Endothelial cell of umbilical vein (primary cell): ENCODE data around the gene ZBTB44. TPM values are rescaled to one million over a fixed set of nuclear protein-coding genes. Genes with fewer than 3 reads are reported as not detected.

ENCODE experiments used
- BruUV-seq: library from RNA; stranded (reverse); fragments of 400-500 nt; replicated peaks from 2 replicates; lab custom pipeline; 2021; lab: Mats Ljungman, UMichigan
- CTCF ChIA-PET: fragments of 300-600, 350-600 bp; sonication (Branson Sonifier 250); formaldehyde crosslinking; loops from one replicate; lab custom pipeline; 2021; ENCODE audit warnings: antibody characterized with exemption, inconsistent platforms; lab: Charles Lee
- POLR2A ChIA-PET: fragments of 300-600, 350-600 bp; sonication (Branson Sonifier 250); formaldehyde crosslinking; loops from one replicate; lab custom pipeline; 2021; ENCODE audit warnings: antibody characterized with exemption, inconsistent platforms; lab: Charles Lee
- DNase-seq: peaks from one replicate; pipeline ENCODE4 v3.0.0-alpha.2; 2011; ENCODE audit warnings: low read depth, low spot score
- FAIRE-seq: peaks from 2 replicates; lab custom pipeline; 2011; peaks lifted over from hg19 to GRCh38; lab: Jason Lieb, UNC
- H2AFZ ChIP-seq: 2 replicates; pipeline ENCODE4 v1.6.0; 2012; ENCODE audit warnings: low read depth, low read length, control low read depth, inconsistent platforms
- H3K27ac ChIP-seq: 2 replicates; pipeline ENCODE4 v1.5.1; 2011; ENCODE audit warnings: low read depth, mild to moderate bottlenecking, control low read depth, low read length, moderate library complexity; ENCODE audit not compliant: insufficient read depth
- H3K27me3 ChIP-seq, 2 experiments: 2 replicates each; pipeline versions ENCODE4 v1.6.0 to v1.6.1; 2011; ENCODE audit warnings: low read length in 2 of 2, mixed read lengths in 1 of 2; ENCODE audit not compliant: control insufficient read depth in 2 of 2, insufficient read depth in 2 of 2
- H3K36me3 ChIP-seq, 2 experiments: 2 replicates in 1 of 2; 3 replicates in 1 of 2; pipeline ENCODE4 v1.5.1; 2011; ENCODE audit warnings: low read length in 2 of 2, mild to moderate bottlenecking in 1 of 2, moderate library complexity in 1 of 2; ENCODE audit not compliant: control insufficient read depth in 2 of 2, insufficient read depth in 2 of 2; ENCODE audit errors: extremely low read depth in 1 of 2
- H3K4me1 ChIP-seq: 3 replicates; pipeline ENCODE4 v1.5.1; 2011; ENCODE audit warnings: mild to moderate bottlenecking, low read length; ENCODE audit not compliant: control insufficient read depth, insufficient read depth; ENCODE audit errors: extremely low read depth
- H3K4me2 ChIP-seq: 2 replicates; pipeline ENCODE4 v1.6.1; 2011; ENCODE audit warnings: low read length, control low read depth, mixed read lengths; ENCODE audit not compliant: insufficient read depth
- H3K4me3 ChIP-seq, 3 experiments: fragments of 200-600 bp in 1 of 3; sonication (generic), shearing (Covaris generic) in 1 of 3; replicated peaks in 1 of 3; 2 replicates each; pipeline ENCODE4 v1.5.1; 2011 to 2016; ENCODE audit warnings: control low read depth in 3 of 3, low read length in 3 of 3, mild to moderate bottlenecking in 2 of 3, inconsistent platforms in 1 of 3, low read depth in 1 of 3, moderate library complexity in 1 of 3; ENCODE audit not compliant: insufficient read depth in 1 of 3
- H3K79me2 ChIP-seq: 2 replicates; pipeline ENCODE4 v1.6.0; 2012; ENCODE audit warnings: low read length, inconsistent platforms; ENCODE audit not compliant: control insufficient read depth, insufficient read depth
- H3K9ac ChIP-seq: replicated peaks from 2 replicates; pipeline ENCODE3; 2011; ENCODE audit warnings: low read length, control low read depth; ENCODE audit not compliant: insufficient read depth; ENCODE audit errors: extremely low read depth
- H3K9me1 ChIP-seq: replicated peaks from 3 replicates; pipeline ENCODE4 v1.6.0; 2011; ENCODE audit warnings: mild to moderate bottlenecking, low read length; ENCODE audit not compliant: control insufficient read depth, insufficient read depth; ENCODE audit errors: extremely low read depth
- H3K9me3 ChIP-seq: replicated peaks from 2 replicates; pipeline ENCODE4 v1.5.1; 2012; ENCODE audit warnings: low read length, inconsistent platforms; ENCODE audit not compliant: control insufficient read depth, insufficient read depth
- H4K20me1 ChIP-seq: replicated peaks from 2 replicates; pipeline ENCODE3; 2011; ENCODE audit warnings: mild to moderate bottlenecking, low read length; ENCODE audit not compliant: control insufficient read depth, insufficient read depth; ENCODE audit errors: extremely low read depth
- CTCF ChIP-seq, 2 donors: IDR thresholded peaks; 1 replicate in 1 of 2; 2 replicates in 1 of 2; pipeline ENCODE4 v1.5.1; 2011; ENCODE audit warnings: low read length in 2 of 2, mild to moderate bottlenecking in 2 of 2, moderate library complexity in 2 of 2, control low read depth in 1 of 2, inconsistent platforms in 1 of 2, low read depth in 1 of 2; ENCODE audit not compliant: insufficient read depth in 1 of 2; ENCODE audit errors: extremely low read depth in 1 of 2
- EZH2 ChIP-seq: IDR thresholded peaks from 2 replicates; pipeline ENCODE4 v1.6.1; 2012; ENCODE audit warnings: borderline replicate concordance, low read depth, mild to moderate bottlenecking, moderate library complexity, low read length, inconsistent platforms; ENCODE audit not compliant: severe bottlenecking
- FOS ChIP-seq: IDR thresholded peaks from 2 replicates; pipeline ENCODE4 v1.6.1; 2011; ENCODE audit warnings: mild to moderate bottlenecking, low read length, moderate library complexity, borderline replicate concordance; ENCODE audit not compliant: insufficient read depth
- GATA2 ChIP-seq: IDR thresholded peaks from 2 replicates; pipeline ENCODE4 v1.7.0; 2011; ENCODE audit warnings: low read depth, mild to moderate bottlenecking, moderate library complexity, mixed read lengths, low read length; ENCODE audit not compliant: insufficient read length, insufficient read depth
- JUN ChIP-seq: IDR thresholded peaks from 2 replicates; pipeline ENCODE4 v1.6.1; 2011; ENCODE audit warnings: borderline replicate concordance, low read depth; ENCODE audit not compliant: insufficient read length, insufficient read depth
- MAX ChIP-seq: IDR thresholded peaks from 2 replicates; pipeline ENCODE4 v1.6.1; 2011; ENCODE audit not compliant: insufficient read depth, insufficient read length
- MYC ChIP-seq: IDR thresholded peaks from one replicate; pipeline ENCODE4 v1.6.1; 2011; ENCODE audit warnings: mild to moderate bottlenecking, low read depth, low read length
- POLR2A ChIP-seq: IDR thresholded peaks from 2 replicates; pipeline ENCODE4 v1.6.1; 2012; ENCODE audit warnings: low read depth, mild to moderate bottlenecking, control low read depth, low read length
- POLR2AphosphoS5 ChIP-seq: IDR thresholded peaks from 2 replicates; pipeline ENCODE4 v1.6.1; 2012; ENCODE audit warnings: low read depth, mild to moderate bottlenecking, control low read depth, low read length, moderate library complexity; ENCODE audit not compliant: insufficient read depth
- dilution Hi-C: fragments of 300-500 bp; cut with MboI; formaldehyde crosslinking; loops from one replicate; pipeline ENCODE4 v1.15.0; 2019; ENCODE audit warnings: low sequenced_read_pairs; ENCODE audit not compliant: extremely low pct_ligation_motif_present
- intact Hi-C: fragments of 100-400 bp; cut with micrococcal nuclease; formaldehyde crosslinking; loops from one replicate; pipeline ENCODE4 v1.10.0; 2022
- polyA plus RNA-seq, 4 experiments: library from polyadenylated mRNA; depleted of rRNA in 3 of 4; stranded (reverse) in 3 of 4; unstranded in 1 of 4; fragments of >200 nt; gene quantifications; 2 replicates each; pipeline versions ENCODE4 v1.2.1 to v1.2.3, GENCODE V29; 2011 to 2012; ENCODE audit warnings: missing spikeins in 1 of 4
- total RNA-seq: library from RNA; stranded (reverse); gene quantifications from 2 replicates; pipeline ENCODE4 v1.2.3, GENCODE V29; 2021

ZBTB44 gene
- total and polyA plus RNA-seq, 2 donors (not counting 3 experiments of a cell fraction or from before 2014, with no cell fraction given) = 8.7 to 24.4 TPM

GRCh38 chr11:130211144-130211543 is 103.6 kb downstream of the ZBTB44 start:
- Histone ChIP-seq H3K4me3 (no peak overlapping the region), H3K9me1 (no peaks in the 10 kb centered on the region), H4K20me1 (no peaks in the 10 kb centered on the region), H3K9me3 (no peaks in the 10 kb centered on the region), H2AFZ (no peak overlapping the region), H3K4me2 (no peak overlapping the region), H3K9ac (no peak overlapping the region), H3K36me3 (no peaks in the 10 kb centered on the region), H3K4me1 (no peaks in the 10 kb centered on the region), H3K79me2 (no peaks in the 10 kb centered on the region), H3K27ac (no peak overlapping the region), H3K27me3 (peaks cover 3 to 12% of the 10 kb centered on the region in 2 experiments)
- TF ChIP-seq MYC = no peak
- TF ChIP-seq JUN = no peak
- TF ChIP-seq GATA2 = no peak
- TF ChIP-seq CTCF (IDR thresholded peaks at IDR 0.05; ENCODE audit: extremely low read depth in 1 of 2, insufficient read depth in 1 of 2, low read depth in 1 of 2, low read length in 2 of 2) = no peak
- TF ChIP-seq MAX = no peak
- TF ChIP-seq FOS = no peak
- no peak for TF ChIP-seq EZH2
- no peak for TF ChIP-seq POLR2A
- no peak for TF ChIP-seq POLR2AphosphoS5
- ChIA-PET POLR2A (no interaction called here), CTCF (no interaction called here)
- FAIRE-seq (no peak), DNase-seq (no peak)
- intact Hi-C loops = no loop called here
- dilution Hi-C loops = no loop called here
- BruUV-seq = no TSS peak
